Right atrium auricular region (tissue), 2 donors: ENCODE results near the gene IMP4. TPM values are rescaled to one million over a fixed set of nuclear protein-coding genes. Genes with fewer than 3 reads are reported as not detected.

Source experiments
- DNase-seq: peaks from one replicate; pipeline ENCODE4 v3.0.0-alpha.2; 2019; ENCODE audit warnings: low spot score
- H3K27ac ChIP-seq, 2 donors: fragments of 200-600 bp; sonication (generic); 1 replicate in 1 of 2; 2 replicates in 1 of 2; pipeline ENCODE4 v1.5.1; 2016 to 2019
- H3K27me3 ChIP-seq, 2 donors: fragments of 200-600 bp; sonication (generic); one replicate each; pipeline versions ENCODE4 v1.5.1 to v1.6.0; 2017 to 2019
- H3K36me3 ChIP-seq: fragments of 200-600 bp; sonication (generic); one replicate; pipeline ENCODE4 v1.5.1; 2016
- H3K4me1 ChIP-seq, 2 donors: fragments of 200-600 bp; sonication (generic); one replicate each; pipeline versions ENCODE4 v1.5.1 to v1.6.0; 2017 to 2019
- H3K4me3 ChIP-seq, 2 donors: fragments of 200-600 bp; sonication (generic); 1 replicate in 1 of 2; 2 replicates in 1 of 2; pipeline ENCODE4 v1.5.1; 2017 to 2019; ENCODE audit warnings: mild to moderate bottlenecking in 1 of 2, moderate library complexity in 1 of 2
- H3K9me3 ChIP-seq, 2 donors: fragments of 200-600 bp; sonication (generic); one replicate each; pipeline ENCODE4 v1.5.1; 2019
- total RNA-seq, 2 donors: library from RNA; depleted of rRNA; stranded (reverse); fragments of >200 nt; gene quantifications; one replicate each; pipeline ENCODE4 v1.1.0, GENCODE V29; 2016
- TF ChIP-seq, protein P1 (sequence below), 2 donors: fragments of 200-600 bp; sonication (generic); IDR thresholded peaks; one replicate each; pipeline ENCODE4 v1.5.1; 2019; ENCODE audit warnings: antibody characterized with exemption in 2 of 2

The IMP4 gene
- total RNA-seq, 2 donors from 2014 or later = 66.6 to 86.9 TPM

GRCh38 chr2:130334026-130334425 is 8.7 kb upstream of the IMP4 start:
- H3K27me3 ChIP-seq = no peaks in the 10 kb centered on the region
- TF ChIP-seq, protein P1, sequence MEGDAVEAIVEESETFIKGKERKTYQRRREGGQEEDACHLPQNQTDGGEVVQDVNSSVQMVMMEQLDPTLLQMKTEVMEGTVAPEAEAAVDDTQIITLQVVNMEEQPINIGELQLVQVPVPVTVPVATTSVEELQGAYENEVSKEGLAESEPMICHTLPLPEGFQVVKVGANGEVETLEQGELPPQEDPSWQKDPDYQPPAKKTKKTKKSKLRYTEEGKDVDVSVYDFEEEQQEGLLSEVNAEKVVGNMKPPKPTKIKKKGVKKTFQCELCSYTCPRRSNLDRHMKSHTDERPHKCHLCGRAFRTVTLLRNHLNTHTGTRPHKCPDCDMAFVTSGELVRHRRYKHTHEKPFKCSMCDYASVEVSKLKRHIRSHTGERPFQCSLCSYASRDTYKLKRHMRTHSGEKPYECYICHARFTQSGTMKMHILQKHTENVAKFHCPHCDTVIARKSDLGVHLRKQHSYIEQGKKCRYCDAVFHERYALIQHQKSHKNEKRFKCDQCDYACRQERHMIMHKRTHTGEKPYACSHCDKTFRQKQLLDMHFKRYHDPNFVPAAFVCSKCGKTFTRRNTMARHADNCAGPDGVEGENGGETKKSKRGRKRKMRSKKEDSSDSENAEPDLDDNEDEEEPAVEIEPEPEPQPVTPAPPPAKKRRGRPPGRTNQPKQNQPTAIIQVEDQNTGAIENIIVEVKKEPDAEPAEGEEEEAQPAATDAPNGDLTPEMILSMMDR (IDR thresholded peaks at IDR 0.05) = no peak
- H3K9me3 ChIP-seq = no peaks in the 10 kb centered on the region
- no peak overlapping the region for H3K27ac ChIP-seq
- no peak for DNase-seq
- H3K4me1 ChIP-seq = peaks cover 0 to 5% of the 10 kb centered on the region in 2 donors
- peaks cover 2% of the 10 kb centered on the region for H3K36me3 ChIP-seq
- no peak overlapping the region for H3K4me3 ChIP-seq

DNA sequence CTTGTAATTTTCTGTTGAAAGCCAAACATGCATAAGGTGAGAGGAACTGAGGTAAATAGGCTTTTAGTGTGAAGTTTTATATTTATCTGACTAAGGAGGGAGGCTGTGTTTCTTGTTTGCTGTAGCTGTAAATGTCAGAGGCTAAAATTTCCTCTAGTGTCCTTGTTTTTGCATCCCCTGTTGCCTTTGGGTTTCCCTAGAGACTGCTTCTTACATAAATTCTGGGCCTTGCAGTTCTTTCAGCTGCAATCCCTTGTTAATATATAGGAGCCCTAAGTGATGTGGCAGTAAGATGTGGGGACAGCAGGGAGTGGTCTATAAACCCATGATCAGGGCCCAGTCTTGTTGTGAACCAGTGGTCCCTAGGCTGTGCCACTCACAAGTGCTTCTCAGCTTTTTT is 7.5 kb upstream of the IMP4 start:
- Histone ChIP-seq H3K36me3 (peaks cover 12% of the 10 kb centered on the region), H3K27ac (no peak overlapping the region), H3K4me1 (peaks cover 0 to 5% of the 10 kb centered on the region in 2 donors), H3K4me3 (no peak overlapping the region), H3K9me3 (no peaks in the 10 kb centered on the region), H3K27me3 (no peaks in the 10 kb centered on the region)
- DNase-seq = no peak
- TF ChIP-seq, protein P1 (IDR thresholded peaks at IDR 0.05) = no peak

DNA sequence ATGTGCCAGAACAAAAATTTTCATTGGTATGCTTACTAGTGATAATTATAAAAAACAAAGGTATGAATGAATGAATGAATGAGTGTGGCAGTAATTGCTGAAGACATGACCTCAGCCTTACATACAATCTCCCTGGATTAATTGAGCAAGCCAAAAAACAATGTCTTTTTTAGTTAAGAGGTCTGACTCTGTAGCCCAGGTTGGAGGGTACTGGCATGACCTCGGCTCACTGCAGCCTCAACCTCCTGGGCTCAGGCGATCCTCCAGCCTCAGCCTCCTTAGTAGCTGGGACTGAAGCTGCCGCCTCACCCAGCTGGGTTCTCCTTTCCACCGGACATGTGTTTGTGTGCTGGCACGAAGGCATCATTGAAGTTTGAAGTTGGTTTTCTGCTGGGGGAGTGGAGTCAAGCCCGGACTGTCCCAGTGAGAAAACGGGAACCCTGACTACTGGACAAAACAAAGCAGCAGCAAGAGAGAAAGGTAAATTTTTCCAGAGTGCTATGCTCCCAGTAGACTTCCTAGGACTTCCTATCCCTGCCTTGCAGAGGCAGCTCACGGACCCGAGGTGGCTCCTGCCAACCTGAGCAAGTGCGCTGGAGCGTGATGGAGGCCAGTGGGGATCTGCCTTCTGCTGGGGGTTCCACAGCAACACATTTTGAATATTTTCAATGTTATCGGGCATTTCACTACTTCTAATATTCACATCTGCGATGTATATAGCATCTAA is 6.4 kb upstream of the IMP4 start:
- H3K27me3 ChIP-seq = no peaks in the 10 kb centered on the region
- TF ChIP-seq, protein P1 (IDR thresholded peaks at IDR 0.05) = no peak
- H3K36me3 ChIP-seq = peaks cover 12% of the 10 kb centered on the region
- H3K4me1 ChIP-seq = peaks cover 0 to 7% of the 10 kb centered on the region in 2 donors
- H3K4me3 ChIP-seq = no peak overlapping the region
- no peak for DNase-seq
- H3K9me3 ChIP-seq = no peaks in the 10 kb centered on the region
- no peak overlapping the region for H3K27ac ChIP-seq

DNA sequence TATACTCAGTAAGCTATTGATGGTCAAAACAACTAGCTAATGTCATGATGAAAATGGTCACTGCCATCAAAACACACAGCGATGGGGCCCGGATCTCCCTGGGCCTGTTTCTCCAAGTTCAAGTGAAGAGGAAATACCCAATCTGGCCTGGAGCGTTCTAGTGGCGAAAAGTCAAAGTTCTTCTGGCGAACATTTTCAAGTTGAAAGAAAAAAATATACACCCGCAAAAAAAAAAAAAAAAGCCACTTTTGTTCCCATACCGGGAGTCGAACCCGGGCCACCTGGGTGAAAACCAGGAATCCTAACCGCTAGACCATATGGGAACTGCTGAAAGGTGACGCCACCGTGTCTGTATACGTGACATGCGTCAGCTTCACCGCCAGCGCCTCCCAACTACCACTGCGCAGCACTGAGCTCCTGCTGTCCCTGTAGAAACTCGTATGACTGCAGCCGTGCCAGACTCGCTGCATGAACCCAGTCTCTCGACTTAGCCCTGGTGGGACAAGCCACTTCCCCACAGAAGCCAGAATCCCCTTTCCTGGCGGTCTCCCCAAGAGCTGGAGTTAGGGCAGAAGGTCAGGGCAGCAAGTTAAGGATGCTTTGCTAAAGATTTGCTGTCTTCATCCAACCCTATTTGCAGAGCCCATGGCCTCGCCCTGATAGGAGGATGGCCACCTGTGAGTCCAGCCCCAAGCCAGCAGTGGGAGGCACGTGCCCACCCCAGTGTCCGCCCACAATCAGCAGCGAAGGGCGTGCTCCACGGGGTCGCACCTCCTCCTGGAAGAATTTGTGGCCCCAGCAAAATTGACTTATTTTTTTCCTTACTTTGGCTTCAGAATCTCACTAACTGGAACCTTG is 5.6 kb upstream of the IMP4 start:
- peak; percentile 90 for DNase-seq
- H3K4me3 ChIP-seq = peak overlapping the region; percentile 18 to 34
- H3K27ac ChIP-seq = peak overlapping the region; percentile 37 to 66
- H3K9me3 ChIP-seq = no peaks in the 10 kb centered on the region
- TF ChIP-seq, protein P1 (IDR thresholded peaks at IDR 0.05) = no peak
- no peaks in the 10 kb centered on the region for H3K27me3 ChIP-seq
- peaks cover 0 to 11% of the 10 kb centered on the region in 2 donors for H3K4me1 ChIP-seq
- peaks cover 12% of the 10 kb centered on the region for H3K36me3 ChIP-seq

DNA sequence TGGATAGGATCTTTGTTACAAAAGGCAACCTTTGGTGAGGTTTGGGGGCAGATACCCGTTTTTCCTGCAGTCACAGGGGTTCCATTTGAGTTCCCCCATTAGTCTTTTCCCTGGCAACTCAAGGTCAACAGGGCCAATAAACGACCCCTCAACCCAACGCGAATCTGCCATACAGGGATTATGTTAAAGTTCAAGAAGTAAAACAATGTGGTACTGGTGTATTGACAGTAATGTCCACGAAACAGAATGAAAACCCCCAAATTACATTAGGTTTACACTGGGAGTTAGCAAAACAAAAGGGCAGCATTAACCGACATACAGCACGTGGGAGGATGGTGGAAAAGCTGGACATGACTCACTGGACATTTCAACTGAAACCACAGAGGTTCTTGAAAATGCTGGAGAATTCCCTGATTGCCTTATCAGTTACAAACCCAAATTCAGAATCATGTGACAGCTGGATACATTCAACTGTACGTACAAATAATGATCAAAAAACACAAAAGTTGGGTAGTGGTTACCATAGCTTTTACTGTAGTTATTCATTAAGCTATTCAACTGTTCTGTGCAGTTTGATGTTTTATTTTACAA is 4.9 kb upstream of the IMP4 start:
- H3K27me3 ChIP-seq = no peaks in the 10 kb centered on the region
- H3K4me1 ChIP-seq = peaks cover 0 to 7% of the 10 kb centered on the region in 2 donors
- no peak for DNase-seq
- no peaks in the 10 kb centered on the region for H3K9me3 ChIP-seq
- H3K27ac ChIP-seq = peak overlapping the region; percentile 37 to 66
- peak overlapping the region; percentile 18 to 34 for H3K4me3 ChIP-seq
- TF ChIP-seq, protein P1 (IDR thresholded peaks at IDR 0.05) = no peak
- H3K36me3 ChIP-seq = peaks cover 12% of the 10 kb centered on the region
